SK-N-MC (cell line): ENCODE measurements around the gene PLXNB2.

Source experiments
- EZH2 ChIP-seq: fragments of 200-600 bp; sonication (generic); IDR thresholded peaks from one replicate; pipeline ENCODE4 v1.6.1; 2017; ENCODE audit warnings: antibody characterized with exemption
- POLR2AphosphoS5 ChIP-seq: IDR thresholded peaks from 2 replicates; pipeline ENCODE4 v1.6.1; 2012; ENCODE audit warnings: mild to moderate bottlenecking, low read depth, low read length, borderline replicate concordance

DNA sequence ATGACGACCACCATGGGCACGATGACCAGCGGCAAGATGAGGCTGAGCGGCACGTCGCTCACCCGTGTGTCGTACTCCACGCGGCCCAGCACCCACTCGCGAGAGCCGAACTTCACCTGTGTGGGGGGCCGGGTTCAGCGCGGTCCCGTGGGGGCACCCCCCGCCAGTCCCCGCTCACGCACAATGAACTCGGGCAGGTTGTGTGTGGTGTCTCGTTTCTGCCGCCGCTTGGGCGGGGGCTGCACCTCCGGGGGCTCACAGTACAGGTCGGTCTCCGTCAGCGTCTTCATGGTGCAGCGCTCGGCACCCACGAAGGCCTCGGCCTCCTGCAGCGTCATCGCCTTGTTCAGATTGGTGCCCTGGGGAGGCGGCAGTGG, 26.1 kb downstream of the PLXNB2 start:
- TF ChIP-seq EZH2 (no peak), POLR2AphosphoS5 (no peak)
